ENCODE measurements around the gene AMMECR1.
"Not testable (repeated sequence)": the region's sequence is repeated elsewhere in the genome, so short reads cannot be mapped to it uniquely, and the experiment has no call there.

AMMECR1 gene

DNA sequence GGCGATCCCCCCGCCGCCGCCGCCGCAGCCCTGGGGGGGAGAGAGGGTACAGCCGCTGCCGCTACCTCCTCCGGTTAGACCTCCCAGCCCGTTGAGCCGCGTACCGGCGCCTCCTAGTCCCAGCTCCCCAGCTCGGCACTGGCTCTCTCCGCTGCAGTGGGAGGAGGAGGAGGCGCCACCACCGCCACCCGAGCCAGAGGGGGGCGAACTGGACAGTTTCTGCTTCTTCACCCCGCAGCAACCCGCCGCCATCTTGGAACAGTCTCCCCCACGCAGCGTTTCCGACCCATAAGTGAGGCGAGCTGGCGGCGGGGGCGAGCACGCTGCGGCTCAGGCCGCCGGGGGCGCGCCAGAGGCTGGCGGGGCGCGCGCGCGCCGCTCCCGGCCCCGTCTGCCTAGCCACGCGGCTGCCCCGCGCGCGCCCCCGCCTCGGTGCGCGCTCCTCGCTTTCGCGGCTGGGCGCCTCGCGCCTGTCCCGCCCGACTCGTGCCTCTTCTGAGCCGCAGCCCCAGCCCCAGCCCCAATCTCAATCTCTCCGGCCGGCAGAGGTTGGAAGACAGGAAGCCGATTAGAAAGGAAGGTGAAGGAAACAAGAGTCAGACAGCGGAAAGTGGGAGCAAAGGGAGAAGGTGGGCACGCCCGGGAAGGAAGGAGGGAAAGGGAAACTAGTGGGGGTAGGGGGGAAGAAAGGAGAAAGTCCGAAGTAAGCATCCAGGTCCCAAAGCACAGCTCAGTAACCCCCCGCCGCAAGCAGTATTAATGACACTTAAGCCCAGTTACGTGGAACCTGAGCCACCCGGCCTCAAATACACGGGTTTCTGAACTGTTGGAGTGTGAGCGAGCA is at the start of gene AMMECR1:
AMMECR1 (minus strand) TSS at position 266 of the 844 bp plus-strand sequence; CDS start at position 252, 14 bp downstream.
- H3K4me3 Mint-ChIP-seq = peak within 1 kb of the TSS; percentile 85
- ATAC-seq (peak; percentile 95), DNase-seq (ENCODE audit: low spot score in 2 of 2) (peak; percentile 59 to 83)
- peaks cover 7% of the 10 kb centered on the region for H3K4me1 Mint-ChIP-seq
- H3K9me3 Mint-ChIP-seq = no peaks in the 10 kb centered on the region
- peak within 1 kb of the TSS; percentile 96 for H3K27ac Mint-ChIP-seq
- peaks cover 9% of the 10 kb centered on the region for H3K36me3 Mint-ChIP-seq

GRCh38 chrX:110363244-110363643 is 45.4 kb upstream of the AMMECR1 start:
- Mint-ChIP-seq H3K4me3 (no peak overlapping the region), H3K9me3 (no peaks in the 10 kb centered on the region)

GRCh38 chrX:110359273-110359672 is 41.4 kb upstream of the AMMECR1 start:
- DNase-seq (ENCODE audit: low spot score in 2 of 2) (no peak), ATAC-seq (no peak)
- Mint-ChIP-seq H3K4me1 (no peaks in the 10 kb centered on the region), H3K9me3 (no peaks in the 10 kb centered on the region), H3K36me3 (no peaks in the 10 kb centered on the region), H3K27ac (no peak overlapping the region), H3K4me3 (no peak overlapping the region)

More at GRCh38 chrX:110363244-110363643, 45.4 kb upstream of the AMMECR1 start:
- H3K27ac Mint-ChIP-seq = no peak overlapping the region
- ATAC-seq (no peak), DNase-seq (ENCODE audit: low spot score in 2 of 2) (no peak)
- H3K36me3 Mint-ChIP-seq = no peaks in the 10 kb centered on the region
- no peaks in the 10 kb centered on the region for H3K4me1 Mint-ChIP-seq

DNA sequence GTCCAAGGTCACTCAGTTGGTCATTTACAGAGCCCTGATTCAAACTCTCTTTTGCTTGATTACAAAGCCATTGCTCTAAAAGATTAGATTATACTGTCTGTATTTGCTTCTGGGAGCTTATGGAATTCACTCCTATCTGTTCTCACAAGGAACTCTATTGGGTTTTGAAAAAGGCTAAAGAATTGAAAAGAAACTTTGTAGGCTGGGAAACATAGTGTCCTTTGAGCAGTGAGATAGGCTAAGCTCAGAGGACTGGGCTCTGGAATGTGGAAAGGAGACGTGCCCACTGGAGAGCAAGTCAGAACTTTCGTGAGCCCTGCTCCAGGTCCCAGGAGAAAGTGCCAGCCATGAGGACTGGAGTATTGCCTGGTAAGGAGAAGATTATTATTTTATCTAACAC is 40.7 kb upstream of the AMMECR1 start, which contains the start of gene RTL9:
RTL9 (plus strand) TSS at position 301 of the 400 bp plus-strand sequence. CDS start 91,770 bp downstream, outside the sequence.
- H3K9me3 Mint-ChIP-seq = no peaks in the 10 kb centered on the region
- DNase-seq (ENCODE audit: low spot score in 2 of 2) (no peak), ATAC-seq (no peak)
- no peaks in the 10 kb centered on the region for H3K4me1 Mint-ChIP-seq
- no peak within 1 kb of the TSS for H3K27ac Mint-ChIP-seq
- no peaks in the 10 kb centered on the region for H3K36me3 Mint-ChIP-seq
- no peak within 1 kb of the TSS for H3K4me3 Mint-ChIP-seq

GRCh38 chrX:110346681-110347080 is 28.8 kb upstream of the AMMECR1 start:
- no peaks in the 10 kb centered on the region for H3K4me1 Mint-ChIP-seq
- no peak overlapping the region for H3K4me3 Mint-ChIP-seq
- no peaks in the 10 kb centered on the region for H3K9me3 Mint-ChIP-seq
- no peak overlapping the region for H3K27ac Mint-ChIP-seq
- DNase-seq (ENCODE audit: low spot score in 2 of 2) (no peak), ATAC-seq (no peak)
- H3K36me3 Mint-ChIP-seq = no peaks in the 10 kb centered on the region

DNA sequence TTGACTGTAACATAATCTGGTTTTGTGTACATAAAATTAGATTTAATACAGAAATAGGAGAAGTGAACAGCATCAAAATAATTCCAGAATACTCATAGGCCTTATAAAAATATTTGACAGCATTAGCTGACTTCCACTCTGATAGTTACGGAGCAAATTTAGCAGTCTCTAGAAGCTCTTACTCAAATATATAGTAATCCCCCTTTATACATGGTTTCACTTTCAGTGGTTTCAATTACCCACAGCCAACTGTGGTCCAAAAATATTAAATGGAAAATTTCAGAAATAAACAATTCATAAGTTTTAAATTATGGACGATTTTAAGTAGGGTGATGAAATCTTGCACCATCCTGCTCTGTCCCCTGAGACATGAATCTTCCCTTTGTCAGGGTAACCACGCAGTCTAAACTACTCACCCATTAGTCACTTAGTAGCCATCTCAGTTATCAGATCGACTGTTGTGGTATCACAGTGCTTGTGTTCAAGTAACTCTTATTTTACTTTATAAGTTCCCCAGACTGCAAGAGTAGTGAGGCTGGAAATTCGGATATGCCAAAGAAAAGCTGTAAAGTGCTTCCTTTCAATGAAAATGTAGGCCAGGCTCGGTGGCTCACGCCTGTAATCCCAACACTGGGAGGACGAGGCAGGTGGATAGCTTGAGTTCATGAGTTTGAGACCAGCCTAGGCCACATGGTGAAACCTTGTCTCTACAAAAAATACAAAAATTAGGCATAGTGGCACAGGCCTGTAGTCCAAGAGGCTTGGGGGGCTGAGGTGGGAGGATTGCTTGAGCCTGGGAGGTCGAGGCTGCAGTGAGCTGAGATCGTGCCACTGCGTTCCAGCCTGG is 23.5 kb upstream of the AMMECR1 start:
- peak in 1 of 2 donors; percentile 47 for DNase-seq (ENCODE audit: low spot score in 2 of 2)
- H3K4me1 Mint-ChIP-seq = no peaks in the 10 kb centered on the region
- H3K27ac Mint-ChIP-seq = peak overlapping the region; percentile 93
- ATAC-seq = peak; percentile 99
- no peaks in the 10 kb centered on the region for H3K9me3 Mint-ChIP-seq
- no peak overlapping the region for H3K4me3 Mint-ChIP-seq
- no peaks in the 10 kb centered on the region for H3K36me3 Mint-ChIP-seq

DNA sequence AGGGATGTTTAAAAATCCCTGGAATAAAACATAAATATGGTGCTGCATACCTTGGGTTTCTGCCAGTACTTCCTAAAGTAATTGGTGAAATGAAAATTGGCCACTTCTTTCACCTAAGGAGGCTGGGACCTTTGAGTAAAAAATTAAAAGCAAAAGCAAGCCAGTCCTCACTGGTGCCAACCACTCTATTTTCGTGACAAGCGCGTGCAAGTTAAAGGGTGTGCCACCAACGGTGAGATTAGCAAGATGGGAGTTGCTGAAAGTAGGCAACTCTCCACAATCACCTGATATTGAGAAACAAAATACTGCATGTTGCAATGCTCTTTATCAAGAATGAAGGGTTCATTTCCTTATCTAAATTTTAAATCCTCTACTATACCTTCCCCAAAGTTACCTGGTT is 21.1 kb upstream of the AMMECR1 start:
- Mint-ChIP-seq H3K36me3 (no peaks in the 10 kb centered on the region), H3K4me1 (no peaks in the 10 kb centered on the region), H3K27ac (no peak overlapping the region), H3K9me3 (no peaks in the 10 kb centered on the region), H3K4me3 (no peak overlapping the region)
- ATAC-seq (no peak), DNase-seq (ENCODE audit: low spot score in 2 of 2) (no peak)

GRCh38 chrX:110333458-110333857 is 15.6 kb upstream of the AMMECR1 start:
- H3K4me1 Mint-ChIP-seq; DNase-seq (ENCODE audit: low spot score in 2 of 2); H3K36me3 Mint-ChIP-seq; H3K4me3 Mint-ChIP-seq; H3K27ac Mint-ChIP-seq; H3K9me3 Mint-ChIP-seq; ATAC-seq: not testable (repeated sequence)

DNA sequence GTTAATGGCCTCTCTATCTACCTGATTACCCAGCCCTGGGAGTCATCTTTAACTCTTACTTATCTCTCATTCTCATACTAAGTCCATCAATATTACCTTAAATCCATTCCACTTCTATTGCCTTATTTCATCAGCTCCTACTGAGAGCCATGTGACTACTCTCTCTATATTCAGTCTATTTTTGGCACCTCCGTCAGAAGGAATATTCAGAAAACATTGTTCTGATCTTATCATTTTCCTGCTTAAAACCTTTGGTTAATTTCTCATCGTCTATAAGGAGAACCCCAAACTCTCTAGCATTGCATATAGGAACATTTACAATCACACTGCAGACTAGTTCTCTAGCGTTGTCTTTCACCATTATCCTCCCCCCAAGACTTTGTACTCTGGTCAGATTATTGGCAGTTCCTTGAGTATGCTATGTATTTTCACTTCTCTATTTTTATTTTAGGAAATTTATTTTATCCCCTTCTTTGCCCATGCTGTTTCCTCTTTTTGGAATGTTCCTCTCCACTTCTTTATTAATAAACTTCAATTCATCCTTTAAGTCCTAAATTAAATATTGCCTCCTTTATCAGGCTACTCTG is 13.7 kb upstream of the AMMECR1 start:
- no peaks in the 10 kb centered on the region for H3K4me1 Mint-ChIP-seq
- no peak for ATAC-seq

DNA sequence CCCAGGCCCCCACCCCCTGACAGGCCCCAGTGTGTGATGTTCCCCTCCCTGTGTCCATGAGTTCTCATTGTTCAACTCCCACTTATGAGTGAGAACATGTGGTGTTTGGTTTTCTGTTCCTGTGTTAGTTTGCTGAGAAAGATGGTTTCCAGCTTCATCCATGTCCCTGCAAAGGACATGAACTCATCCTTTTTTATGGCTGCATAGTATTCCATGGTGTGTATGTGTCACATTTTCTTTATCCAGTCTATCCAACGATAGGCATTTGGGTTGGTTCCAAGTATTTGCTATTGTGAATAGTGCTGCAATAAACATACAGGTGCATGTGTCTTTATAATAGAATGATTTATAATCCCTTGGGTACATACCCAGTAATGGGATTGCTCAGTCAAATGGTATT is 10.7 kb upstream of the AMMECR1 start:
- H3K4me1 Mint-ChIP-seq; H3K9me3 Mint-ChIP-seq; H3K27ac Mint-ChIP-seq; ATAC-seq; DNase-seq (ENCODE audit: low spot score in 2 of 2); H3K4me3 Mint-ChIP-seq; H3K36me3 Mint-ChIP-seq: not testable (repeated sequence)

More for the DNA sequence above, 13.7 kb upstream of the AMMECR1 start:
- no peak overlapping the region for H3K27ac Mint-ChIP-seq
- no peaks in the 10 kb centered on the region for H3K36me3 Mint-ChIP-seq
- no peaks in the 10 kb centered on the region for H3K9me3 Mint-ChIP-seq
- no peak overlapping the region for H3K4me3 Mint-ChIP-seq
- DNase-seq (ENCODE audit: low spot score in 2 of 2) = no peak

GRCh38 chrX:110327336-110327735 is 9.5 kb upstream of the AMMECR1 start:
- no peaks in the 10 kb centered on the region for H3K36me3 Mint-ChIP-seq
- H3K27ac Mint-ChIP-seq = no peak overlapping the region
- H3K4me3 Mint-ChIP-seq = no peak overlapping the region
- ATAC-seq = no peak
- peaks cover 4% of the 10 kb centered on the region for H3K9me3 Mint-ChIP-seq
- no peak for DNase-seq (ENCODE audit: low spot score in 2 of 2)
- no peaks in the 10 kb centered on the region for H3K4me1 Mint-ChIP-seq

DNA sequence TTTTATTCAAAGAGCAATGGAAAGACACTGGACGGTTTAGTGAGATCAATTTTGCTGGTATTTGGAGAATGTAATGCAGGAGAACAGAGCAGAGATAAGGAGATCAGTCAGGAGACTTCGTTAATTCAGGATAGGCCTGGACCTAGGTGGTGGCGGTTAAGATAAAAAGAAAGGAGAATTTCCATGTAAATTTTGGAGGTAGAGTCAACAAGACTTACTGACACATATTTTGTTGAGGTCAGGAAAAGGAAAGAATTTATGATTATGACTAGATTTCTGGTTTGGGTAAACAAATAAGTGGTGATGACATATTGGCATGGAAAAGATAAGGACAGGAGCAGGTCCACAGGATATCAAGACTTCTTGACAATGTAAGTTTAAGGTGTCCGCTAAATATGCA is 8.8 kb upstream of the AMMECR1 start:
- Mint-ChIP-seq H3K27ac (no peak overlapping the region), H3K36me3 (no peaks in the 10 kb centered on the region), H3K4me1 (no peaks in the 10 kb centered on the region), H3K4me3 (no peak overlapping the region), H3K9me3 (peaks cover 4% of the 10 kb centered on the region)
- DNase-seq (ENCODE audit: low spot score in 2 of 2) (no peak), ATAC-seq (no peak)

DNA sequence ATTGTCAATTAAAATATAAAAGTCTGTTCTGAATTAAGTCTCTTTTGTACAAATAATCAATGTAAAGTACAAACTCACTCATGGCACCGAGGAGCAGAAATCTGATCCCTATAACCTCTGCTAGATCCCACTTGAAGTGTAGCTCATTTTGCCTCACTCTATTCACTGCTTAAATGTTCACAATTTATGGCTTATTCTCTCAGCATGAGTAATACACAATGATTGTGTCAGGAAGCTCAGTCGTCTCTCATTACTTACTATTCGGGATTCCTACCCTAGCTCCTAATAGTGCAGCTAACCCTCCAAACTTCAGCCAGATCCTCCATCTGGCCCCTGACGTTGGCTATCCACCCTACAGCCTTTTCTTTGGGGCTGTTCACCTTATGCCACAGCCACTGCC is 4.7 kb upstream of the AMMECR1 start:
- Mint-ChIP-seq H3K4me1 (no peaks in the 10 kb centered on the region), H3K27ac (no peak overlapping the region)

DNA sequence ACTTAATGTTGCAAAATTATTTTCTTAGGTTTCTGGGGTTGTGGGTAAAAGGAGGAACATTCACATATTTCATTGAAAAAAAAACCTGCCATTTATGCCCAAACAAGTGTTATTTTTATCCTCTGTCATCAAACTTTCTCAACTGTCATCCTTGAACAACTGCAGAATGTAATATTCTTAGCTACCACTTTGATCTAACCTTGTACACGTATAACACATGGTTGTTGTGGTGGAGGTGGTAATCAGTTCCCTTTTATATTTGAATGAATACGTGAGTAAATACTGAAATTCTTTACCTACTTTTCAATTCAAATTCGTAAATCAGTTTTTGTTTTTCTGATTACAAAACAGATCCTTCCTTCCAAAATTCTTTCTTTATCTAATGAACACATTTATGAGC is 3.8 kb upstream of the AMMECR1 start:
- ATAC-seq (no peak), DNase-seq (ENCODE audit: low spot score in 2 of 2) (no peak)
- H3K36me3 Mint-ChIP-seq = peaks cover 8% of the 10 kb centered on the region
- peaks cover 4% of the 10 kb centered on the region for H3K9me3 Mint-ChIP-seq
- H3K27ac Mint-ChIP-seq = no peak overlapping the region
- H3K4me3 Mint-ChIP-seq = no peak overlapping the region
- no peaks in the 10 kb centered on the region for H3K4me1 Mint-ChIP-seq

More for the DNA sequence above, 4.7 kb upstream of the AMMECR1 start:
- Mint-ChIP-seq H3K36me3 (no peaks in the 10 kb centered on the region), H3K9me3 (peaks cover 4% of the 10 kb centered on the region), H3K4me3 (no peak overlapping the region)
- no peak for ATAC-seq
- DNase-seq (ENCODE audit: low spot score in 2 of 2) = no peak

DNA sequence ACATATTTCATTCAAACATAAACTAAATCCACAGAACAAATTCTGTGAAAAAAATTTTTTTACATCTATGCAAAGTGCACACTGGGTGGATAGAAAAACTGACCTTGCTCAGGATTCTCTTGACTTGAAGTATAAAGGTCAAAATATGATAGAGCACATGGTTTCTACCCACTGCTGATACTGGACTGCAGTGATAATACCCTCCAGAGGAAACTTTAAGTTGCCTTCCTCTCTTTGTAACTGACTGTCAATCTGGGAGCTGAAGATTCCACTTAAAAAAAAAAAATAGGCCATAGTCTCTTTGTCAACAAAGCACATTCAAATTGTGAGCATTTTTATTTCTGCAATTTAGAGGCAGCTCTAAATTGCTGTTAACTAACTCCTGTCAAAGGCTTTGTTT is 3.2 kb upstream of the AMMECR1 start:
- Mint-ChIP-seq H3K36me3 (peaks cover 9% of the 10 kb centered on the region), H3K9me3 (peaks cover 4% of the 10 kb centered on the region), H3K4me1 (no peaks in the 10 kb centered on the region), H3K4me3 (no peak overlapping the region), H3K27ac (no peak overlapping the region)
- ATAC-seq = no peak
- DNase-seq (ENCODE audit: low spot score in 2 of 2) = no peak

All from stimulated activated effector memory CD8-positive, alpha-beta T cell treated with anti-CD3 and anti-CD28 coated beads, Interleukin-12 subunit alpha, Interleukin-12 subunit beta, amount 100 ng/mL, for 72 hours (primary cell).